ENCODE results near the gene NLRC5.
"Not testable (repeated sequence)": the region's sequence is repeated elsewhere in the genome, so short reads cannot be mapped to it uniquely, and the experiment has no call there.

Gene NLRC5

DNA sequence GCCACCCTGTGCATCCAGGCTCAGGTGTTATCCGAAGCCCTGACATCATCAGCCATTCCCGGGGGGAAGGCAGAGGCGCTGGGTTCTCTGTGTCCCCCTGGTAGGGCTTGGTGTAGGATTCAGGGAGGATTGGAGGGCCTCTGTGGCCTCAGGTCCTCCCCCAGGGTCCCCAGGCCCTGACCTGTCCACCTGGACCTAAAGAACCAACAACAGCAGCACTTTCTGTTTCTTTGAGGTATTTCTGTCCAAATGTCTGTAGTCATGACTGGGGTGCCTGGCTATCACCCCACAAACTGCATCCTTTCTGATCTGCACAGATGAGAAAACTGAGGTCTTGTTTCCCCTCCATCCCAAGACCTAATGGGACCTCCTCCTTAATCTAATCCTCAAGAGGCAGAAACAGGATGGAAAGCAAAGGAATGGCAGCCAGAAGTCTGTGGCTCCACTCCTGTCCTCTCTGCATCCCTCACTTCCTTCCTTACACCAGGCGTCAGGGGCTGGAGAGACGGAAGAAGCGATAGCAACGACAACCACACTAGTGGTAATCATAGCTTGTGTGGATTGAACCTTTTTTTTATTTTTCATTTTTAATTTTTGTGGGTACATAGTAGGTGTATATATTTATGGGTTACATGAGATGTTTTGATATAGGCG is 11.8 kb downstream of the NLRC5 start:
- no peak for DNase-seq

DNA sequence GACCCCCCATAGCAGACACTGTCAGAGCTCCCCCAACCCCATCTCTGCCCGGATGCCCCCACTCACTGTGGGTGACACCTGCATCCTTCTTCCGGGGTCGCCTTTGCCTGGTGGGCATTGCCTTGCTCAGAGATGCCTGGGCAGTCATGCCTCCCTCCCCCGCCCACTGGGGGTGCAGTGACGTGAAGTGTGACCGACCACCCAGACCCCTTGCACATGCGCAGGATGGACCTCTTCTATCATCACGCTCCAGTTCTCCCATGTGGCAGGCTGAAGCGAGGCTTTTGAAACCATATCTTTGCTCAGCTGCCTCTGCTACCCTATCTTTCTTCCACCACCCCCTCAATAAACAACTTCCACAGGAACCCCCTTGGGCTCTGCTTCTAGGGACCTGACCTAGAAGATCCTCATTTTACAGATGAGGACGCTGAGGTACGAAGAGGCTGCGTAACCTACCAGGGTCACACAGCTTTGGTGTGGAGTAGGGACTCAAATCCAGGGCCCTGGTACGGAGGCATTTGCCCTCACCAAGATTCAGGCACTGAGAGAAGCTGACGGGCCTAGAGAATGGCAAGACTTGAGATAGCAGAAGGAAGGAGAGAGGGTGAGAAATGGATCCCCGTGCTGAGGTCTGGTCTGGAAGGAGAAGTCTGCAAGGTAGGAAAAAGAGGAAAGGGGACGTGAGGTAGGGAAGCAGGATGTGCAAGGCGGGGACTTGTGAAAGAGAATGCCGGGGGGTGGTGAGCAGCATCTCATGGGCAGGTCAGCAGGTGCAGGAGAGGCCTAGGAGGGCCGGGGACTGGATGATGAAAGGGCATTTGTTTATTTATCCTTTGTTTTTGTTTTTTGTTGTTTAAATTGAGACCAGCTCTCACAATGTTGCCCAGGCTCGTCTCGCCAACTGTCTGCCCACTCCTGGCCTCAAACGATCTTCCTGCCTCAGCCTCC is 14.4 kb downstream of the NLRC5 start:
- DNase-seq: no peak

DNA sequence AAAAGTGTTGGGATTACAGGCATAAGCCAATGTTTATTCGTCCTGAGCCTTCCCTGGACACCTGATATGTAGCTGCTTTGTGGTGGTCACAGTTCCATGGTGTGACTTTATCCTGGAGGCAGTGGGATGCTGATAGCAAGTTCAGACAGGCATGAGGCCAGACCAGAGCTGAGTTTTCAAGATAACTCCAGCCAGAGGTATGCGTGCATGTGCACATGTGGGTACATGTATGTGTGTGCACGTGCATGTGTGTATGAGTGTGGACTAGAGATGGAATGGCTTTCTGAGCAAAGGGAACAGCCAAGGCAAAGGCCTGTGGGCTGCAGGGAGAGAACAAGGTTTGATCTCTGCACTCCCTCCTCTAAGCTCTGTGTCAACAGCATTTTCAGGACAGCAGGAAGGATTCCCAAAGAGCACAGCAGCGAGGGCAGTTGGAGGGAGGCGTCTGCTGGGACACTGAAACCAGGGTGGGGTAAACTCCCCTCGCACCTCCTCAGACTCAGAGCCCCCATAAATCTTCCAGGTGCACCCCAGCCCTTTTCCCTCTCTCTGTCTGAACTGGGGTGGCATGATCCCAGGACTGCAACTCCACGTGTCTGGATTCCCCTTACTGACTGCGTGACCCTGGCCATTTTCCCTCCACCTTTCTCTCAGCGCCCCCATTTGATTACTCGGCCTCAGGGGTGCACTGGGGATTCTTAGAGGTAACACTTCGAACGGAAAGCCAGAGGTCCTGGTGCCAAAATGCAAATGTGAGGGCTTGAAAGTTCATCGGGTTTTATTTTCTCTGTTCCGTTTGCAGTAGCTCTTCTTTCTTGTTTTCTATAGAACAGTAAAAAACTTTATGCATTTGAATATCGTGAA is 15.3 kb downstream of the NLRC5 start:
- no peak for DNase-seq

GRCh38 chr16:57005597-57005996 is 16.2 kb downstream of the NLRC5 start:
- not testable (repeated sequence) for DNase-seq

DNA sequence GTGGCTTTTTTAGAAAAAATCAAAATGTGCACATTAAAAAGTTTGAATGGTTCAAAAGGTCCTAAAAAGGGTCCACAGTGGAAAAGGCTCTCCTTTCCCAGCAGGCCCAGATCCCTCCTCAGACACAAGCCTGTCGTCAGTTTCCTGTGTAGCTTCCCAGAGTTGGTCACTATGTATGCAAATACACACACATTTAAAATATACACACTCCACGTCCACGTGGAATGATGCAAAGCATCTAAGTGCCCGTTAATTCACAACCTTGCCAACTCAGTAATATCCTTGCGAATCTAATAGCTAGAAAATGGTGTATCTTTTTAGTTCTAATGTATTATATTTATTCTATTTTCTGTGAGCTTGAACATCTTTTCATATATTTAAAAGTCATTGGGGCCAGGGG is 17.7 kb downstream of the NLRC5 start:
- DNase-seq: no peak

DNA sequence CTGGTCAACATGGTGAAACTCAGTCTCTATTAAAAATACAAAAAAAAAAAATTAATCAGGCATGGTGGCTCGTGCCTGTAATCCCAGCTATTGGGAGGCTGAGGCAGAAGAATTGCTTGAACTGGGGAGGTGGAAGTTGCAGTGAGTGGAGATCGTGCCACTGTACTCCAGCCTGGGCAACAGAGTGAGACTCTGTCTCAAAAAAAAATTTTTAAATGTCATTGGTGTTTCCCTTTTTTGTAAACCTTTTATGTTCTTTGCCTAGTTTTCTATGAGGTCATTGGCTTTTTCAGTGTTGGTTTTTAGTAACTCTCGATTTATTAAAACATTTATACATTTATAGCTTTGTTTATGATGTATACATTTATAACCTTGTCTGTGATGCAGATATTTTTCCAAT is 18.2 kb downstream of the NLRC5 start:
- no peak for DNase-seq

GRCh38 chr16:57008440-57008839 is 19.1 kb downstream of the NLRC5 start:
- DNase-seq: no peak

- DNase-seq: no peak
These were observed 20.4 kb downstream of the NLRC5 start for GRCh38 chr16:57009643-57010170.

DNA sequence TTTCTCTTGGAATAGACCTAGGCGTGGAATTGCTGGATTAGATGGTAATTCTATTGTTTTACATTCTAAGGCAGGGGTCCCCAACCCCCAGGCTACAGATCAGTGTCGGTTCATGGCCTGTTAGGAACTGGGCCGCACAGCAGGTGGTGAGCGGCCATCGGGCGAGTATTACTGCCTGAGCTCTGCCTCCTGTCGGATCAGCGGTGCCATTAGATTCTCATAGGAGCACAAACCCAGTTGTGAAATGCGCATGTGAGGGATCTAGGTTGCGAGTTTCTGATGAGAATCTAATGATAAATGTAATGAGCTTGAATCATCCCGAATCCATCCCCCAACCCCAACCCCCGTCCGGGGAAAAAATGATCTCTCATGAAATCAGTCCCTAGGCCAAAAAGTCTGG is 23.0 kb downstream of the NLRC5 start:
- DNase-seq: no peak

DNA sequence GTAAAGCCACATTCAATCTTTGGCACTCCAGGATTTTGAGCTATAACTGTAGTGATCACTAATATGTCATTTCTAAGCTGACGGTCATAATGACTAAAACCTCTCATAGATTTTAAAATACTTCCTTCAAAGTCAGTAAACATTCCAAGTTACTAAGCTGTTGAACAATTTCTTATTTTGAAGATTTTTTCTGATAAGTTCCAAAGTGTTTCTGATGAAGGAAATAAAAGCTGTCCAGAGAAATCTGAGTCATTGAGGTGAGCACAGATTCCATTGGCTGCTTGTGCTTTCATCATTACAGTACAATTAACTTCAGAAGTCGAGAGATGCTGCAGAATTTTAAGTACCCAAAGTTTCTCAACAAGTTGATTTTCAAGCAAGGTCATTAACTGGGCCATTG is 23.9 kb downstream of the NLRC5 start:
- DNase-seq: no peak

DNA sequence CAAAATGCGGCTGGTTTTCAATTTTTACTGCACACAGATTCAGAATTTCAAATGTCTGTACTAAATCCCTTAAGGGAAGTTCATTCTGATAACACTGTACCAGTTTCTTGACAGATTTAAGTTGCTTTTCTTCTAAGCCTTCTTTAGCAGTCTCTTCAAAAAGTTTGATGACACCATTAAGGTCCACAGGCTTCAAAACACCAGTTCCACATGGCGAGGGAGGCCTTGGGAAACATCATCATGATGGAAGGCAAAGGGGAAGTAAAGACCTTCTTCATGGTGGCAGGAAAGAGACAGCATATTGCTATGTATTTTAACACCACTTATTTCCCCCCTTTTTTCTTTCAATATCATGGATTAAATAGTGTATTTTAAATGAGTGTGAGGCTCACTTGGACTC is 24.5 kb downstream of the NLRC5 start:
- no peak for DNase-seq

- no peak for DNase-seq
These were observed 26.9 kb downstream of the NLRC5 start for GRCh38 chr16:57016301-57016700.

DNA sequence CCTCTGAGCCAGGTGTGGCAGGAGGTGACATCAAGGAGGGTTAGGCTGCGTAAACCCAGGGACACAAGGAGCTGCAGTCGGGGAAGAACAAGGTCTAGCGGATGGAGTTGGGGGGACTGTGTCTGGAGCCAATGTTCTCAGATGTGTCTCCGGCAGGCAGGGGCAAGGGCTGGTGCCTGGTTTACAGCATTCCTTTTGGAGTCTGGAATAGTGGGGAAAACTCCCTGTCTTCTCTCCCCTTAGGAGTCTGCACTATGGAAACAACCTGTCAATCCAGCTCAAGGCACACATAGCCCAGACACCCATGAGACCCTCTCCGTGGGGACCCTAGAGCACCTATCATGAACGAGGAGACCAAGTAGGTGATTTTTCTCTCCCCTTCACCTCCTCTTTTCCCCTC is 27.5 kb downstream of the NLRC5 start:
- no peak for DNase-seq

DNA sequence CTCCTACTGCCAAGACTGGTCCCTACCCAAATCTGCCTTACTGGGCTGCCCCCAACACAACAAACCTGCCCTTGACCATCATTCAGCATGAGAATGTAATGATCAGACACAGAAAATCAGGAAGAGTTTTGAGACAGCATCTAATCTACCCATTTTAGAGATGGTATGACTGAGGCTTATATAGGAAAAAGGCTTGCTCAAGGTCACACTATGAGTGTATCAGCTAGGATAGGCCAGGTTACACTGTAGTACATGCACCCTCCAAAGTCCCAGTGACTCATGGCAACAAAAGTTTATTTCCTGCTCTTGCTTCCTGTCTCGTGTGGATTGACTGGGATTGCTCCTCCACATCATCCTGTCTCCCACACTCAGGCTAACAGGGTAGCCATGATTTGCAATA is 27.9 kb downstream of the NLRC5 start:
- DNase-seq: no peak

GRCh38 chr16:57019746-57020145 is 30.4 kb downstream of the NLRC5 start:
- no peak for DNase-seq

DNA sequence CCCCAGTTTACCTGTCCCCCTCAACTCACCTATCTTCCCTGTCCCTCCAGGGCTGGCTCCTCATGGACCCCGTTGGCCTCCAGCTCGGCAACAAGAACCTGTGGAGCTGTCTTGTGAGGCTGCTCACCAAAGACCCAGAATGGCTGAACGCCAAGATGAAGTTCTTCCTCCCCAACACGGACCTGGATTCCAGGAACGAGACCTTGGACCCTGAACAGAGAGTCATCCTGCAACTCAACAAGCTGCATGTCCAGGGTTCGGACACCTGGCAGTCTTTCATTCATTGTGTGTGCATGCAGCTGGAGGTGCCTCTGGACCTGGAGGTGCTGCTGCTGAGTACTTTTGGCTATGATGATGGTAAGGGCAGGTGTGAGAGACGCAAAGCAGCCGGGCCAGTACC is 31.3 kb downstream of the NLRC5 start:
- no peak for DNase-seq

DNA sequence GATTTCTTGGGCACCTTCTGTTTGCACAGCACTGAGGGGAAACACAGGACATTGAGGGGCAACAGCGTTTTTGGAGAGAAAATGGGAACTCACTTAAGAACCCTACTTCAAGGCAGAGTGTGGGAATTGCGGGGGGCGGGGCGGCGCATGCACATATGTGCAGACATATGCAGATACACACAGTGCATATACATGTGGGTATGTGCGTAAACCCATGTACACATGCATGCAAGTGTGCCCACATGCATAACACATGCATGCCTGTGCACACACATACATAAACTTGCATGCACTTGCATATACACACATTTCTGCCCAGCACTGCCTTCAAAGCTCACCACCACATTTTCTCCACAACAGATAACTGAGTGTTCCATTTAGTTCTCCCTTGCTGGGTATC is 32.4 kb downstream of the NLRC5 start:
- no peak for DNase-seq

DNA sequence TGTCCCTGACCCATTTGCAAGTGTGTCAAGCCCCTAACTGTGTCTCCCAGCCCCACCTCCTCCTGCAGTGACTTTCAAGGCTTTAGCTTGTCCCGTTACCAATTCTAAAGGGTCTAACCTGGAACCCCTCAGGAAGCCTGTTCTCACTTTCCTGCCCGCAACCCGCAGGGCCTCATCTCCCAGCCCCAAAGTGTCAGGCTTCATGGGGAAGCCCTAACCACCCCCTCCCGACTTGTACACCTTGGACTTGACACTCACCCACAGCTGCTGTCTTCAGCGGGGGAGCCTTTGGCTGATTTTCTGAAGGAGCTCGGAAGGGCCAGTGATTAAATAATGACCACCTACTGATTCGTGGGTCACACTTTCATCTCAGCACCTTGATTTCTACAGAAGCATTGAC is 33.1 kb downstream of the NLRC5 start:
- DNase-seq: no peak

GRCh38 chr16:57023541-57024249 is 34.3 kb downstream of the NLRC5 start:
- no peak for DNase-seq

DNA sequence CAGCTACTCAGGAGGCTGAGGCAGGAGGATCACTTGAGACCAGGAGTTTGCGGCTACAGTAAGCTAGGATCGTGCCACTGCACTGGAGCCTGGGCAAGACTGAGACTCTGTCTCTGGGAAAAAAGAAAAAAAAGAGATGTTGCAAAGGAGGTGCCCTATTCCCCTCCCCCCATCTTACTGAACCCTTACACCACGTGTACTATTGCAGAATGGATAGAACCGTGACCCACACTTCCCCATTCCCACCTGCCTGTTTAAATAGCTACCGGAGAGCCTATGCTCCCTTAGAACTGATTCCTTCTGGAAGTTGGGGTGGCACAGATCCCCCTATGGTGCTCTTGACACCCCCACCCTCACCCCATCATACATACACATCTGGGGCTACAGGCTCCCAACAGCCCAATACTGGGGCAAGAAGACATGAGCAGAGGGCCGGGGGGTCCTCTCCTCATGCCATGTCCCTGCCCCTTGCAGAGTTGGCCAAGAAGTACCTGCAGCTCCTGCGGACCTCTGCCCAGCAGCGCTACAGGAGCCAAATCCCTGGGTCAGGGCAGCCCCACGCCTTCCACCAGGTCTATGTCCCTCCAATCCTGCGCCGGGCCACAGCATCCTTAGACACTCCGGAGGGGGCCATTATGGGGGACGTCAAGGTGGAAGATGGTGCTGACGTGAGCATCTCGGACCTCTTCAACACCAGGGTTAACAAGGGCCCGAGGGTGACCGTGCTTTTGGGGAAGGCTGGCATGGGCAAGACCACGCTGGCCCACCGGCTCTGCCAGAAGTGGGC is 35.7 kb downstream of the NLRC5 start:
- no peak for DNase-seq

DNA sequence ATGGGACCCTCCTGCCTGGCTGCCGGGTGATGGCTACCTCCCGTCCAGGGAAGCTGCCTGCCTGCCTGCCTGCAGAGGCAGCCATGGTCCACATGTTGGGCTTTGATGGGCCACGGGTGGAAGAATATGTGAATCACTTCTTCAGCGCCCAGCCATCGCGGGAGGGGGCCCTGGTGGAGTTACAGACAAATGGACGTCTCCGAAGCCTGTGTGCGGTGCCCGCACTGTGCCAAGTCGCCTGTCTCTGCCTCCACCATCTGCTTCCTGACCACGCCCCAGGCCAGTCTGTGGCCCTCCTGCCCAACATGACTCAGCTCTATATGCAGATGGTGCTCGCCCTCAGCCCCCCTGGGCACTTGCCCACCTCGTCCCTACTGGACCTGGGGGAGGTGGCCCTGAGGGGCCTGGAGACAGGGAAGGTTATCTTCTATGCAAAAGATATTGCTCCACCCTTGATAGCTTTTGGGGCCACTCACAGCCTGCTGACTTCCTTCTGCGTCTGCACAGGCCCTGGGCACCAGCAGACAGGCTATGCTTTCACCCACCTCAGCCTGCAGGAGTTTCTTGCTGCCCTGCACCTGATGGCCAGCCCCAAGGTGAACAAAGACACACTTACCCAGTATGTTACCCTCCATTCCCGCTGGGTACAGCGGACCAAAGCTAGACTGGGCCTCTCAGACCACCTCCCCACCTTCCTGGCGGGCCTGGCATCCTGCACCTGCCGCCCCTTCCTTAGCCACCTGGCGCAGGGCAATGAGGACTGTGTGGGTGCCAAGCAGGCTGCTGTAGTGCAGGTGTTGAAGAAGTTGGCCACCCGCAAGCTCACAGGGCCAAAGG is 36.8 kb downstream of the NLRC5 start:
- no peak for DNase-seq

All from NCI-H187 (cell line).